Right cardiac atrium (tissue), 5 donors: Measurements from ENCODE around the gene MMP11. TPM values are rescaled to one million over a fixed set of nuclear protein-coding genes. Genes with fewer than 3 reads are reported as not detected.

Source experiments
- ATAC-seq, 2 donors: fragments of 200-7000 bp; cut with Tn5 transposase; one replicate each; pipeline versions ENCODE4 v1.8.0 to v1.9.1; 2020; ENCODE audit warnings: moderate library complexity in 2 of 2, mild to moderate bottlenecking in 1 of 2
- DNase-seq, 3 donors: peaks; one replicate each; pipeline ENCODE4 v3.0.0-alpha.2; 2020
- H3K27ac ChIP-seq: one replicate; pipeline ENCODE4 v1.5.1; 2013; ENCODE audit warnings: mild to moderate bottlenecking, low read length, control low read depth, moderate library complexity
- H3K27me3 ChIP-seq: one replicate; pipeline ENCODE4 v1.6.1; 2013; ENCODE audit not compliant: control insufficient read depth, insufficient read depth
- H3K4me1 ChIP-seq: one replicate; pipeline ENCODE4 v1.6.1; 2013; ENCODE audit warnings: low read length; ENCODE audit not compliant: control insufficient read depth, insufficient read depth
- H3K4me3 ChIP-seq: one replicate; pipeline ENCODE4 v1.5.1; 2013; ENCODE audit warnings: low read length, control low read depth
- H3K9me3 ChIP-seq: one replicate; pipeline ENCODE4 v1.6.1; 2013; ENCODE audit warnings: low read length; ENCODE audit not compliant: control insufficient read depth
- WGBS: extraction: QIAGEN DNeasy Blood & Tissue Kit; methylation state at CpG from one replicate; pipeline ENCODE4 v1.1.7; 2013; 5-methylcytosine and 5-hydroxymethylcytosine counted together
- intact Hi-C, 4 donors: fragments of 100-400 bp; cut with DNase I; formaldehyde crosslinking; loops; one replicate each; pipeline versions ENCODE4 v1.11.0 to v1.14.0; 2022 to 2023
- polyA plus RNA-seq: library from polyadenylated mRNA; stranded (reverse); fragments of 200-250 nt; gene quantifications from one replicate; pipeline ENCODE4 v1.2.3, GENCODE V29; 2013
- total RNA-seq, 4 donors: library from RNA; stranded (reverse); fragmentation: NEBNext Ultra II Directional; extraction: Animal tissue kit (Norgen Biotek cat#: 25700); gene quantifications; one replicate each; pipeline ENCODE4 v1.2.1, GENCODE V29; 2021
- donor health status: healthy with polysubstance abuse.
- donor health status: DM: no; HTN: yes; CAD: no.
- donor health status: DM: no; HTN: no; CAD: no.
- donor health status: DM: no; HTN: yes; CAD: no; lungs with severe emphysema.
- donor health status: DM: yes; HTN: yes; CAD: no.

MMP11 gene
- total and polyA plus RNA-seq, 5 donors, result 2.8 to 15.4 (median 9.3) TPM

DNA sequence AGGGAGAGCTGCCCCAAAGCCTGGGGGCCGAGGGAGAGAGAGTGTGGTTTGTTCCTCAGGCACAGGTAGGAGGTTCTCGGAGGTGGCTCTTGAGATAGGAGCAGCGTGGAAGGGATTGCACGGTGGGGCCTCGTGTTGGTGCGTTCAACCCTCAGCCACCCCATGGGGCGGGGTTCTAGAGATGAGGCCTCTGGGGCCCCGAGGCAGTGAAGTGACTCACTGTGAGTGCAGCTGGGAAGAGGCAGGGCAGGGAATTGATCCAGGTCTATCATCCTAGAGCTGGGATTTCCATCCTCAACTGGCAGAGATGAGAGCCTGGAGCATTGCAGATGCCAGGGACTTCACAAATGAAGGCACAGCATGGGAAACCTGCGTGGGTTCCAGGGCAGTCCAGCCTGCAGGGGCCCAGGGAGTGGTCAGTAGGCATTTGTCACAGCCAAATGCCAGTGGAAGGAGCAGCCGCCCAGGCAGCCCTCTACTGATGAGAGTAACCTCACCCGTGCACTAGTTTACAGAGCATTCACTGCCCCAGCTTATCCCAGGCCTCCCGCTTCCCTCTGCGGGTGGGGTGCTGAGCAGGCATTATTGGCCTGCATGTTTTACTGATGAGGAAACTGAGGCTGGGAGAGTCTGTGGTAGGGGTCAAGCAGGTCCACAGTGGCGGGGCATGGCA is 9.0 kb downstream of the MMP11 start:
- DNase-seq, result peak in 1 of 3 donors; percentile 34
- Histone ChIP-seq H3K4me1 (peaks cover 4% of the 10 kb centered on the region), H3K27ac (no peak overlapping the region), H3K4me3 (no peak overlapping the region), H3K27me3 (no peaks in the 10 kb centered on the region), H3K9me3 (no peaks in the 10 kb centered on the region)
- intact Hi-C loops, result no loop called here
- 83% methylated on average over 14 of the region's 14 CpGs for WGBS
- ATAC-seq, result no peak

DNA sequence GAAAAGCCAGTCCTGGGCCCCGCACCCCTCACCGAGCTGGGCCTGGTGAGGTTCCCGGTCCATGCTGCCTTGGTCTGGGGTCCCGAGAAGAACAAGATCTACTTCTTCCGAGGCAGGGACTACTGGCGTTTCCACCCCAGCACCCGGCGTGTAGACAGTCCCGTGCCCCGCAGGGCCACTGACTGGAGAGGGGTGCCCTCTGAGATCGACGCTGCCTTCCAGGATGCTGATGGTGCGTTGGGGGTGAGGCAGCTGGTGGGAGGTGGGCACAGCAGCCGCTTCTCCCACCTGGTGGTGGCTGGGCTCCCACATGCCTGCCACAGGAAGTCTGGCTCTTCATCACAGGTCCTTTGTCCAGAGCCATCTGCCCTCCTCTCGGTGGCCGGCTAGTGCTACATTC is 9.6 kb downstream of the MMP11 start:
- Histone ChIP-seq H3K9me3 (no peaks in the 10 kb centered on the region), H3K4me3 (no peak overlapping the region), H3K4me1 (peaks cover 4% of the 10 kb centered on the region), H3K27ac (no peak overlapping the region), H3K27me3 (no peaks in the 10 kb centered on the region)
- intact Hi-C loops, result no loop called here
- DNase-seq, result peak in 1 of 3 donors; percentile 45
- no peak for ATAC-seq
- WGBS, result 92% methylated on average over 16 of the region's 16 CpGs

DNA sequence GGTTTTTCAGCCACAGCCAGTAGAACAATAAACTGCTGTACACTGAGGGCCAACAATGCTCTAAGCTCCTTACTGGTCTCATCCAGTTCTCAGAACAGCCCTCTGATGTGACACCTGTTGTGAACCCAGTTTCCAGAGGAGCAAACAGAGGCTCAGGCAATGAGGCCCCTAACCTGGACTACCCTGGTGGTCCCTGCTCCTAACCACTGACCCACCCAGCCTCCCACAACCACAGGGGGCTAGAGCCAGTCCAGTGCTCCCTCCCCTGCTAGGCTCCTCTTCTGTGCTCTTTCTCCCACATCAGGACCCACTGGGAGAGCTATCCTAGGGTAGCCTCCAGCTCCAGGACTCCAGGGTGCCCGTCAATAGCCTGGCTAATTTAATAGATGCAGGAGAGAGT is 10.1 kb downstream of the MMP11 start:
- intact Hi-C loops, result no loop called here
- no peak overlapping the region for H3K27ac ChIP-seq
- H3K4me3 ChIP-seq, result no peak overlapping the region
- H3K4me1 ChIP-seq, result peaks cover 4% of the 10 kb centered on the region
- 91% methylated on average over 1 of the region's 1 CpG for WGBS
- ATAC-seq (no peak), DNase-seq (peak in 1 of 3 donors; percentile 19)
- no peaks in the 10 kb centered on the region for H3K9me3 ChIP-seq
- no peaks in the 10 kb centered on the region for H3K27me3 ChIP-seq

DNA sequence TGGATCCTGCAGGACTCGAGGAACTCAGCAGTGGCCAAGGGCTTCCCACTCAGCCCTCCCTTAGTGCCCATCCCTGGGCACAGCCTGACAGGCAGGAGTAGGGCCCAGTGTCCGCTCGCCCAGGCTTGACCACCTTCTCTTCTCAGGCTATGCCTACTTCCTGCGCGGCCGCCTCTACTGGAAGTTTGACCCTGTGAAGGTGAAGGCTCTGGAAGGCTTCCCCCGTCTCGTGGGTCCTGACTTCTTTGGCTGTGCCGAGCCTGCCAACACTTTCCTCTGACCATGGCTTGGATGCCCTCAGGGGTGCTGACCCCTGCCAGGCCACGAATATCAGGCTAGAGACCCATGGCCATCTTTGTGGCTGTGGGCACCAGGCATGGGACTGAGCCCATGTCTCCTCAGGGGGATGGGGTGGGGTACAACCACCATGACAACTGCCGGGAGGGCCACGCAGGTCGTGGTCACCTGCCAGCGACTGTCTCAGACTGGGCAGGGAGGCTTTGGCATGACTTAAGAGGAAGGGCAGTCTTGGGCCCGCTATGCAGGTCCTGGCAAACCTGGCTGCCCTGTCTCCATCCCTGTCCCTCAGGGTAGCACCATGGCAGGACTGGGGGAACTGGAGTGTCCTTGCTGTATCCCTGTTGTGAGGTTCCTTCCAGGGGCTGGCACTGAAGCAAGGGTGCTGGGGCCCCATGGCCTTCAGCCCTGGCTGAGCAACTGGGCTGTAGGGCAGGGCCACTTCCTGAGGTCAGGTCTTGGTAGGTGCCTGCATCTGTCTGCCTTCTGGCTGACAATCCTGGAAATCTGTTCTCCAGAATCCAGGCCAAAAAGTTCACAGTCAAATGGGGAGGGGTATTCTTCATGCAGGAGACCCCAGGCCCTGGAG is 10.9 kb downstream of the MMP11 start:
- Histone ChIP-seq H3K27ac (no peak overlapping the region), H3K9me3 (no peaks in the 10 kb centered on the region), H3K4me3 (no peak overlapping the region), H3K27me3 (no peaks in the 10 kb centered on the region), H3K4me1 (peaks cover 4% of the 10 kb centered on the region)
- intact Hi-C loops, result no loop called here
- DNase-seq (no peak), ATAC-seq (no peak)
- WGBS, result 87% methylated on average over 15 of the region's 15 CpGs

DNA sequence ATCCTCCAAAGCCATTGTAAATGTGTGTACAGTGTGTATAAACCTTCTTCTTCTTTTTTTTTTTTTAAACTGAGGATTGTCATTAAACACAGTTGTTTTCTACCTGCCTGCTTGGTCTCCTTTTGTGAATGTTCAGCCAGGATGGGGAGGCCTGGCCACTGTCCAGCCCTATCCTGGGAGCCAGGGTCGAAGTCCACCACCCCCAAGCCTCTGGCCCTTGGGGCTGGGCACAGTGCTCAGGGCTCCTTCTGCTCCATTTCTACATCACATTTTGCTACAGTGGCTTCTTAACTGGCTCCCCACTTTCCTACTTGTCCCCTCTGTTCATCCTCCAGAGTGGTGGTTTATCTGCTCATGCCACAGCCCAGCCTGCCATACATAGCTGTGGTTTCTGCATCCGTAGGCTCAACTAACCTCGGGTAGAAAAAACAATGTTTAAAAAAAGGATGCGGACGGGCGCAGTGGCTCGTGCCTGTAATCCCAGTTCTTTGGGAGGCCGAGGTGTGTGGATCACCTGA is 11.6 kb downstream of the MMP11 start:
- no peak overlapping the region for H3K4me3 ChIP-seq
- WGBS, result 84% methylated on average over 8 of the region's 8 CpGs
- H3K27ac ChIP-seq, result no peak overlapping the region
- H3K27me3 ChIP-seq, result no peaks in the 10 kb centered on the region
- no peaks in the 10 kb centered on the region for H3K9me3 ChIP-seq
- intact Hi-C loops, result no loop called here
- no peak for ATAC-seq
- DNase-seq, result peak in 1 of 3 donors; percentile 16
- H3K4me1 ChIP-seq, result peaks cover 4% of the 10 kb centered on the region

DNA sequence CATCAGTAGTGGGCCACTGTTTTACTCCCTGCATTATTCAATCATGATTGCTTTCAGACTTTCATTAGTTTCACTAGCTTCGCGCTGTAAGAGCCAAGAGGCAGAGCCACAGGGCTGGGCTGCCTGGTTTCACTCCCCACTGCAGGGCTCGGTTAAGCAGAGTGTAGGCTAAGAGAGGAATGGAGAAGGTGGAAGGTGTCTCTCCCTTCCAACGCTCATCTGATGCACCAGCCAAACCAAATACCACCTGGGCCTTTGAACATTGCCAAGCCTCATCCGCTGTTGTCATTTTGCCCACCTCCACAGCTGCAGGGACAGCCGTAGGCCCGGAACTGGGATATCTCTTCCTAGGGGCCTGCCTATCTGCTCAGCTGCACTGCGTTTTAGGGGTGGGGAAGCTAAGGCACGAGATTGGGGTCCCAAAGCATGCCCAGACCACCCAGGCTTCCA is 13.6 kb downstream of the MMP11 start:
- no peaks in the 10 kb centered on the region for H3K27me3 ChIP-seq
- no peaks in the 10 kb centered on the region for H3K9me3 ChIP-seq
- ATAC-seq (peak; percentile 6 to 8), DNase-seq (no peak)
- whole genome bisulfite sequencing, result 35% methylated on average over 9 of the region's 9 CpGs
- peak overlapping the region; percentile 25 for H3K4me3 ChIP-seq
- intact Hi-C loops, result no loop called here
- H3K27ac ChIP-seq, result peak overlapping the region; percentile 96
- H3K4me1 ChIP-seq, result peaks cover 4% of the 10 kb centered on the region

DNA sequence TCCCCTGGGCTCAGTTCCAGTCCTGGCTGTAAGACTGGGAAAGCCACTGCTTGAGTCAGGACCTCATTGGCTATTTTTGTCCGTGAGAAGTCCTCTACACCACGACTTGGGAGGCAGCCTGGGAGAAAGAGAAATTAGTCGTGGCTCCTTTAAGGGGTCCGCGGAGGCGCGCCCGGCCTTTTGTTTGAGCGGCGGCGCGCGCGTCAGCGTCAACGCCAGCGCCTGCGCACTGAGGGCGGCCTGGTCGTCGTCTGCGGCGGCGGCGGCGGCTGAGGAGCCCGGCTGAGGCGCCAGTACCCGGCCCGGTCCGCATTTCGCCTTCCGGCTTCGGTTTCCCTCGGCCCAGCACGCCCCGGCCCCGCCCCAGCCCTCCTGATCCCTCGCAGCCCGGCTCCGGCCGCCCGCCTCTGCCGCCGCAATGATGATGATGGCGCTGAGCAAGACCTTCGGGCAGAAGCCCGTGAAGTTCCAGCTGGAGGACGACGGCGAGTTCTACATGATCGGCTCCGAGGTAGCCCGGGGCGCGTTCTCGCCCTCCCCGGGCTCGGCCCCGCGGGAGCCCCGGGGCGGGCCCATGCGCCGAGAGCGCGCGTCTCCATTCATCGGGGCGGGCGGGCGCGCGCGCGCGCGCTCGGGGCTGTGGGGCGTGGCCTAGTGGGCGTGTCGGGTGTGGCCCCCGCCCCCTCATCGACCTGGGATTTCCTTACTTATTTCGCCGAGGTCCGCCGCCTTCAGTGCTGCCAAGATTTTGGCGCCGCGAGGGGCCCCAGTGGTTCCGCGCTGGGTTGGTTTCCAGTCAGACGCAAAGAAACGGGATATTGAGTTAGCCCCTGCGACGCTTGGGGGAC is 14.3 kb downstream of the MMP11 start, which contains the start of gene SMARCB1:
Gene SMARCB1 (plus strand): TSS at position 215 of the 848 bp plus-strand sequence. CDS start 204 bp downstream, at position 419.
- H3K4me1 ChIP-seq, result peaks cover 4% of the 10 kb centered on the region
- ATAC-seq (peak; percentile 95), DNase-seq (peak; percentile 93 to 98 (median 97))
- H3K27ac ChIP-seq, result peak within 1 kb of the TSS; percentile 99
- peak within 1 kb of the TSS; percentile 86 for H3K4me3 ChIP-seq
- no peaks in the 10 kb centered on the region for H3K27me3 ChIP-seq
- intact Hi-C loops, result no loop called here
- WGBS, result under 1% methylated on average over 97 of the region's 97 CpGs
- no peaks in the 10 kb centered on the region for H3K9me3 ChIP-seq

DNA sequence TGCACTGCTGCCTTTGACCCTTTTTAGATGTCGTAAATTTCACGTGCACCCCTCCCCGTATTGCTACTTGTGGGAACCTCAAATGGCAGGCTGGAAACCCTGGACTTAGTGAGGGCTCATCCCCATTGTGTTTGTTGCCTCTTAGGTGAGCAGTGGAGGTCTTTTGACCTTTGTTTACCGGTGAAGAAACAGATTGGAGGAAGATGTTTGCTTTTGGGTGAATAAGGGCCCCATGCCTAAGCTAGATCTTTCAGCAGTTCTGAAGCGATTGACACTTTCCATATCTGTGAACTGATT is 14.9 kb downstream of the MMP11 start:
- peak overlapping the region; percentile 99 for H3K27ac ChIP-seq
- no peaks in the 10 kb centered on the region for H3K9me3 ChIP-seq
- intact Hi-C loops, result no loop called here
- peaks cover 4% of the 10 kb centered on the region for H3K4me1 ChIP-seq
- WGBS, result 1% methylated on average over 5 of the region's 5 CpGs
- H3K4me3 ChIP-seq, result peak overlapping the region; percentile 86
- no peaks in the 10 kb centered on the region for H3K27me3 ChIP-seq
- ATAC-seq (no peak), DNase-seq (no peak)

DNA sequence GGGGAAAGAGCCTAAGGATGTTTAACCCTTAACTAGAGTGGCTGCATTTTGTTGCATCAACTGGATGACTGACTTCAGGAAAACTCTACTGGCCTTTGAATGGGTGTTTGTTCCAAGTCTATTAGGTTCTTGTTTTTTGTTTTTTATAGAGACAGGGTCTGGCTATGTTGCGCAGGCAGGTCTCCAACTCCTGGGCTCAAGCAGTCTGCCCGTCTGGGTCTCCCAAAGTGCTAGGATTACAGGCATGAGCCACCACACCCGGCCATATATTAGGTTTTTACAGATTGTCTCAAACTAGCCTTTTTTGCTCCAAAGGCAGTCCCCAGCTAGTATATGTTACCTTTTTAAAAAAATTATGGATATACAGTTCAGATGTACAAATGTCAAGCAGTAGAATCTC is 15.3 kb downstream of the MMP11 start:
- WGBS, result 48% methylated on average over 3 of the region's 3 CpGs
- no peaks in the 10 kb centered on the region for H3K27me3 ChIP-seq
- DNase-seq (peak in 1 of 3 donors; percentile 30), ATAC-seq (no peak)
- intact Hi-C loops, result no loop called here
- no peaks in the 10 kb centered on the region for H3K9me3 ChIP-seq
- H3K4me3 ChIP-seq, result peak overlapping the region; percentile 86
- no peak overlapping the region for H3K27ac ChIP-seq
- peaks cover 4% of the 10 kb centered on the region for H3K4me1 ChIP-seq

DNA sequence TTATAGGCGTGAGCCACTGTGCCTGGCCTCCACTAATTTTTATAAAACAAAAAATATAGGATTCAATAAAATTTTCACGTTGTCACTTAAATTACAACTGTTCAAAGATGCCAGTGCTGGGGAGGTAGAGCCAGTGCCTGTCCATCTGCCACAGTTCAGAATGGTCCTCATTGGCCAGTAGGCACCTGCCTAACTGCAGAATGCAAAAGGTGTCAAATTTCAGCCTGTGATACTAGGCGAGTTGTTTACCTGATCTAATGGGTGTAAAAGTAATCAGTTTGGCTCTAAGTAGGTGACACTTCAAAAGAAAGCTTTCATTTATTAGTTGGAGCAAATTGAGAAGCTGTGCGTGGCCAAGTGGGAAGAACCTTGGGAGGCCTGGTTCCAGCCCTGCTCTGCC is 16.5 kb downstream of the MMP11 start:
- Histone ChIP-seq H3K9me3 (no peaks in the 10 kb centered on the region), H3K4me1 (peaks cover 4% of the 10 kb centered on the region), H3K27ac (no peak overlapping the region), H3K27me3 (no peaks in the 10 kb centered on the region), H3K4me3 (no peak overlapping the region)
- WGBS, result 77% methylated on average over 4 of the region's 4 CpGs
- ATAC-seq (no peak), DNase-seq (peak in 1 of 3 donors; percentile 19)
- intact Hi-C loops, result no loop called here
